Measurements from ENCODE around the gene KDM2A.

DNA sequence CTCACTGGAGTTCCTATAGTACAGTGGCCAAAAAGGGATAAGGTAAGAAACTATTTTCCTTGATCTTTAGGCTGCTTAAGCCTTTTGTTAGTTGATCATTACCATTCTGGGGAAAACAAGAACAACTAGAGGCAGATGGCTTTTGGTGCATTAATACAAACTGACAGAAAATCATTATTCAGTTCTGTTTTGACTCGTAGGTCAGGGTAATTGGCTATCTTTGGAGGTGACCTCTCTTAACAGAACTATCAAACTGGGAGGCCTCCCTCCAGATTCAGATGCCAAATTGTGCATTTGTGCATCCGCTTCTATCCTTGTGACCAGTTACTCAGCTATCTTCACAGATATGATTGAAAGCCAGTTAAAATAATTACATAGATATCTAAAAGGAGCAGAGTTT, 124.0 kb downstream of the KDM2A start:
- no peak for TF ChIP-seq GATA2 (IDR thresholded peaks at IDR 0.05; ENCODE audit: low read depth, low read length)
- TF ChIP-seq GATA3 (IDR thresholded peaks at IDR 0.05; ENCODE audit: low read depth, low read length) = no peak
